ENCODE measurements around the gene BMP10.
A peak's percentile ranks its signal among the peaks of the same experiment; 100 is the strongest.
"Not testable (repeated sequence)": the region's sequence is repeated elsewhere in the genome, so short reads cannot be mapped to it uniquely, and the experiment has no call there.

Gene BMP10
- total RNA-seq, result 0 to 0.12 (median 0) reads per million in 4 experiments

- no peak for DNase-seq
Observed at GRCh38 chr2:68871159-68871764, at the start of gene BMP10. TSS of gene BMP10 (minus strand) at chr2:68871397. CDS start at chr2:68871358, 39 bp downstream.

GRCh38 chr2:68920481-68921170 lies 49.4 kb upstream of the BMP10 start:
- DNase-seq, result no peak

GRCh38 chr2:68918497-68918896 lies 47.3 kb upstream of the BMP10 start:
- no peak for DNase-seq

- DNase-seq, result no peak
Observed at GRCh38 chr2:68917034-68917718, 46.0 kb upstream of the BMP10 start.

GRCh38 chr2:68916226-68916625 lies 45.0 kb upstream of the BMP10 start:
- no peak for DNase-seq

GRCh38 chr2:68915393-68915792 lies 44.2 kb upstream of the BMP10 start:
- DNase-seq, result no peak

- no peak for DNase-seq
Observed at GRCh38 chr2:68913359-68913758, 42.2 kb upstream of the BMP10 start.

- no peak for DNase-seq
Observed at GRCh38 chr2:68912732-68913131, 41.5 kb upstream of the BMP10 start.

- no peak for DNase-seq
Observed at GRCh38 chr2:68912111-68912510, 40.9 kb upstream of the BMP10 start.

- DNase-seq, result no peak
Observed at GRCh38 chr2:68911709-68912108, 40.5 kb upstream of the BMP10 start.

- no peak for DNase-seq
Observed at GRCh38 chr2:68911246-68911645, 40.0 kb upstream of the BMP10 start.

- peak; percentile 43 for DNase-seq
Observed at GRCh38 chr2:68909793-68910674, 38.8 kb upstream of the BMP10 start.

- peak; percentile 46 for DNase-seq
Observed at GRCh38 chr2:68908392-68908970, 37.3 kb upstream of the BMP10 start.

GRCh38 chr2:68907920-68908253 lies 36.7 kb upstream of the BMP10 start:
- no peak for DNase-seq

- DNase-seq, result no peak
Observed at GRCh38 chr2:68907232-68907919, 36.2 kb upstream of the BMP10 start.

GRCh38 chr2:68906716-68907115 lies 35.5 kb upstream of the BMP10 start:
- no peak for DNase-seq

GRCh38 chr2:68905116-68905515 lies 33.9 kb upstream of the BMP10 start:
- no peak for DNase-seq

GRCh38 chr2:68901561-68901960 lies 30.4 kb upstream of the BMP10 start:
- no peak for DNase-seq

- no peak for DNase-seq
Observed at GRCh38 chr2:68901199-68901514, 30.0 kb upstream of the BMP10 start.

GRCh38 chr2:68900496-68901198 lies 29.4 kb upstream of the BMP10 start:
- no peak for DNase-seq

GRCh38 chr2:68895981-68896380 lies 24.8 kb upstream of the BMP10 start:
- DNase-seq, result not testable (repeated sequence)

GRCh38 chr2:68889500-68889899 lies 18.3 kb upstream of the BMP10 start:
- no peak for DNase-seq

Data from effector CD8-positive, alpha-beta T cell (primary cell).